ENCODE measurements around the gene CDKN2B-AS1. TPM values are rescaled to one million over a fixed set of nuclear protein-coding genes. Genes with fewer than 3 reads are reported as not detected.

CDKN2B-AS1 gene
- total and polyA plus RNA-seq, 2 donors (not counting 1 experiment from before 2014, with no cell fraction given), result 1.3 to 2.5 TPM

DNA sequence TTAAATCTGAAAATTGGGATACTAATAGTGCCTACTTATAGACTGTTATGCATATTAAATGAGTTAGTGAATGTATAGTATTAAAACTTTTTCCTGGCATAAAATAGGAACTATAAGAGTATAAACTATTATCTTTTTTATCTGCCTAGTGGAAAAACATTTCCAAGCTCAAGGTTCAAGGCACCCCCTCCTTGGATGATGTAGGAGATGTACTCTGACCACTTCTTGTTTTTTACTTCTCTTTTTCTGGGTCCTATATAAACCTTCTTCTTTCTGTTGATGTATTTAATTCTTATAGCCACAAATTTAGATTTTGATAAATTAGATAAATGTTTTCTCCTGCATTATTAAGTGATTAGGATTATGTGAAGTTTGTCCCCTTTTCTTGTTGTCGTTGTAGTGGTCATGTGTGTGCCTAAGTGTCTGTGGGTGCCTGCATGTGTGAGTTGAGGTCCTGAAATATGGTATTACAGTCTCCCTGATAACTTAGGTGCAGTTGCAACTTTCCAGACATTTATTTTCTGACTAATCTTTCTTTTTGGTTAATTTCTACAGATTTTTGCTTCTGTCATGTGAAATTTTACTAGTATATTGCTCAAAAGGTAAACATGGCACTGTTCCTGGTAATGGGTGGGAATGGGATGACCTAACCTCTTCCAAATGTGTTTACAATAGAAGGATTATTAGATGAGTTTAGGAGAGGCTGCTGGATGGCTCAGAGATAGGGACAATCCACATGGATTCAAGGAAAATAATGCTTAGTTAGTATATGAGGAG, 175.3 kb downstream of the CDKN2B-AS1 start:
- ATAC-seq (ENCODE audit: low read depth), result peak; percentile 39
- intact Hi-C loops (cut with micrococcal nuclease), result loop anchor here (2.0 to 5.0 kb wide), 2 partner anchors 37 to 71 kb away; no protein-coding TSS in a partner anchor

More for the DNA sequence above, 175.3 kb downstream of the CDKN2B-AS1 start:
- no peaks in the 10 kb centered on the region for H3K27me3 Mint-ChIP-seq
- peak overlapping the region; percentile 53 for H3K4me2 ChIP-seq (replicated peaks; ENCODE audit: low read depth, low read length, poor library complexity, severe bottlenecking)
- no peak overlapping the region for H2AFZ ChIP-seq (ENCODE audit: insufficient read depth, low read depth, low read length, poor library complexity, severe bottlenecking)
- CTCF ChIA-PET, result interaction anchor here (1.2 kb wide), 1 partner anchor 62 kb away, joined by 4 read pairs; no protein-coding TSS in a partner anchor
- WGBS (ENCODE audit: insufficient coverage), result no CpG with 5 or more reads among the region's 1 CpG
- H3K79me2 ChIP-seq (ENCODE audit: control insufficient read depth, insufficient read depth, low read length), result no peaks in the 10 kb centered on the region
- POLR2A ChIA-PET, result no interaction called here
- peak; percentile 40 for DNase-seq
- H3K27ac Mint-ChIP-seq, result peak overlapping the region; percentile 56
- H3K4me1 ChIP-seq (ENCODE audit: control insufficient read depth in 2 of 2, insufficient read depth in 2 of 2, low read length in 2 of 2), result peaks cover 36 to 52% of the 10 kb centered on the region in 2 donors
- TF ChIP-seq, protein P1, sequence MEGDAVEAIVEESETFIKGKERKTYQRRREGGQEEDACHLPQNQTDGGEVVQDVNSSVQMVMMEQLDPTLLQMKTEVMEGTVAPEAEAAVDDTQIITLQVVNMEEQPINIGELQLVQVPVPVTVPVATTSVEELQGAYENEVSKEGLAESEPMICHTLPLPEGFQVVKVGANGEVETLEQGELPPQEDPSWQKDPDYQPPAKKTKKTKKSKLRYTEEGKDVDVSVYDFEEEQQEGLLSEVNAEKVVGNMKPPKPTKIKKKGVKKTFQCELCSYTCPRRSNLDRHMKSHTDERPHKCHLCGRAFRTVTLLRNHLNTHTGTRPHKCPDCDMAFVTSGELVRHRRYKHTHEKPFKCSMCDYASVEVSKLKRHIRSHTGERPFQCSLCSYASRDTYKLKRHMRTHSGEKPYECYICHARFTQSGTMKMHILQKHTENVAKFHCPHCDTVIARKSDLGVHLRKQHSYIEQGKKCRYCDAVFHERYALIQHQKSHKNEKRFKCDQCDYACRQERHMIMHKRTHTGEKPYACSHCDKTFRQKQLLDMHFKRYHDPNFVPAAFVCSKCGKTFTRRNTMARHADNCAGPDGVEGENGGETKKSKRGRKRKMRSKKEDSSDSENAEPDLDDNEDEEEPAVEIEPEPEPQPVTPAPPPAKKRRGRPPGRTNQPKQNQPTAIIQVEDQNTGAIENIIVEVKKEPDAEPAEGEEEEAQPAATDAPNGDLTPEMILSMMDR (IDR thresholded peaks at IDR 0.05), result no peak
- TF ChIP-seq EZH2 (IDR thresholded peaks at IDR 0.05; ENCODE audit: borderline replicate concordance, insufficient read depth, low read depth, low read length, poor library complexity, severe bottlenecking), result no peak
- H3K4me1 Mint-ChIP-seq, result peaks cover 56% of the 10 kb centered on the region
- no peaks in the 10 kb centered on the region for H3K9me3 Mint-ChIP-seq (ENCODE audit: insufficient read depth)
- H3K27me3 ChIP-seq (replicated peaks in 1 of 4; ENCODE audit: control extremely low read depth in 1 of 4, control insufficient read depth in 3 of 4, insufficient read depth in 4 of 4, low read length in 3 of 4), result no peaks in the 10 kb centered on the region
- H3K4me3 ChIP-seq (ENCODE audit: control extremely low read depth in 1 of 5, extremely low read depth in 1 of 5, insufficient read depth in 1 of 5, low read depth in 2 of 5, low read length in 4 of 5), result peak overlapping the region in 1 of 5 experiments; percentile 5
- peak overlapping the region; percentile 58 for H3K4me3 Mint-ChIP-seq
- no peak overlapping the region for H3K9ac ChIP-seq (ENCODE audit: low read length)
- no peaks in the 10 kb centered on the region for H4K20me1 ChIP-seq (ENCODE audit: control insufficient read depth, insufficient read depth, low read length, poor library complexity, severe bottlenecking)
- H3K36me3 ChIP-seq (replicated peaks in 1 of 2; ENCODE audit: control extremely low read depth in 1 of 2, control insufficient read depth in 1 of 2, extremely low read depth in 1 of 2, insufficient read depth in 2 of 2, low read length in 1 of 2), result no peaks in the 10 kb centered on the region
- peak overlapping the region; percentile 79 to 83 for H3K27ac ChIP-seq (ENCODE audit: low read length in 2 of 2)
- H3K9me3 ChIP-seq (ENCODE audit: control extremely low read depth in 1 of 3, control insufficient read depth in 2 of 3, insufficient read depth in 1 of 3, low read length in 2 of 3), result no peaks in the 10 kb centered on the region

Small RNAs within 50 kb of the gene (small RNA-seq; reads per million reads assigned to genes)
- not detected for gene RF01909 (ENCODE audit: insufficient read length, low read depth, low replicate concordance)
- gene RF02045 (ENCODE audit: insufficient read length, low read depth, low replicate concordance), result not detected

Other genes with a start within 250 kb of the CDKN2B-AS1 start
- 28.8 and 38.4 TPM in 2 replicates for gene MTAP, start 192.2 kb upstream of the CDKN2B-AS1 start, total RNA-seq
- gene MTAP, start 192.2 kb upstream of the CDKN2B-AS1 start, polyA plus RNA-seq, result 9.8 and 10.3 TPM in 2 replicates
- 9.5 and 11.7 TPM in 2 replicates for gene CDKN2A, start 399 bp upstream of the CDKN2B-AS1 start, total RNA-seq
- gene CDKN2A, start 399 bp upstream of the CDKN2B-AS1 start, polyA plus RNA-seq, result 5.6 and 6.4 TPM in 2 replicates
- 0.42 and 1.3 TPM in 2 replicates for gene CDKN2B, start 14.5 kb downstream of the CDKN2B-AS1 start, total RNA-seq
- gene CDKN2B, start 14.5 kb downstream of the CDKN2B-AS1 start, polyA plus RNA-seq, result 0.36 and 0.39 TPM in 2 replicates